ENCODE measurements around the gene ZFP82.
A peak's percentile ranks its signal among the peaks of the same experiment; 100 is the strongest.

Gene ZFP82

DNA sequence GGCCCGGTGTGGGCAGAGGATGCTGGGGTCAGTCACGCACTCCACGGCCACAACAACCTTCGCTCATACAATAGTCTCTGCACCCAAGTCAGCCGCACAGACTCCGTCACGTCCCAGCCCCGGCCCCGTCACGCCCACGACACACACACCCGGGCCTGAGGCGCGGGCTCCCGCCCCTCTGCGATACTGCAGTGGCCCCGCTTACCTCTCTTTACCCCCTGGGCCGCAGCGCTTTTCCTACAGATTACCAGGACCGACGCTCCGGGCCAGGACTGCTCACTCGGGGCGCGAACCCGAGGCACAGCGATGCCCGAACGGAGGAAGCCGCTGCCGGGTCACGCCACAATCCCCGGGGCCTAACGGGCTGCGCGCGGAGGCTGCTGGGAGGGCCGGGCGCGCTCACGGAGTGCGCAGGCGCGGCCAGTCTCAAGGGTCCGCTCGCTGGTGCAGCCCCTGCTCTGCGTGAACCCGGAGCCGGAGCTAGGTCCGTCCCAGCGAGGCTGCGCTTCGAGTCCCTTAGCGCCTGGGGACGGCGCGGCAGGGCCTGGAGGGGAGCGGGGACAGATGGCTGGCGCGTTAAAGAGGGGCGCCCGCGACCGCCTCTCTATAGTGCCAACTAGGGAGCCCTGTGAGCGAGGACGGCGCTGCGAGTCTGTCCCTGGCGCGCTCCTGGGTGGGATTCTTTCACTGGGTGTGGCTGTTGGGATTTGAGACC lies at the start of gene ZFP82:
Gene ZFP82, minus strand, starts transcription at position 358 of the 715 bp plus-strand sequence. CDS start 8,855 bp downstream, outside the sequence.
- peaks cover 50% of the 10 kb centered on the region for H3K36me3 Mint-ChIP-seq (ENCODE audit: low read depth)
- H3K4me1 Mint-ChIP-seq (ENCODE audit: low read depth), result peaks cover 33% of the 10 kb centered on the region
- peak within 1 kb of the TSS; percentile 91 for H3K27ac Mint-ChIP-seq
- peaks cover 24% of the 10 kb centered on the region for H3K9me3 Mint-ChIP-seq
- H3K27me3 Mint-ChIP-seq, result peaks cover 27% of the 10 kb centered on the region
- H3K4me3 Mint-ChIP-seq, result peak within 1 kb of the TSS; percentile 92

DNA sequence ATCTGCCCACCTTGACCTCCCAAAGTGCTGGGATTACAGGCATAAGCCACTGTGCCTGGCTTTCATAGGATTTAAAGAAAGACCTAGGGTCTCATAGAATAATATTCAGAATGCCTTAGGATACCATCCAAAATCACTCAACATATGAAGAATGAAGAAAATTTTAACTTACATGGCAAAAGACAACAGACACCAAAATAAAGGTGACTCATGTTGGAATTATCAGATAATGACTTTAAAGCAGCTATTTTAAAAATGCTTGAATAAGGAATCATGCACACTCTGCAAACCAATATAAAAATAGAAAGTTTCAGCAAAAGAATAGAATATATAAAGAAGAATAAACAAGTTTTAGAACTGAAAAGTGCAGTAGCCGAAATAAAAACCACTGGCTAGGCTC lies 41.6 kb upstream of the ZFP82 start:
- no peak overlapping the region for H3K4me3 Mint-ChIP-seq
- no peak overlapping the region for H3K27ac Mint-ChIP-seq
- no peaks in the 10 kb centered on the region for H3K4me1 Mint-ChIP-seq (ENCODE audit: low read depth)
- H3K36me3 Mint-ChIP-seq (ENCODE audit: low read depth), result peaks cover 71% of the 10 kb centered on the region
- H3K27me3 Mint-ChIP-seq, result no peaks in the 10 kb centered on the region
- H3K9me3 Mint-ChIP-seq, result peaks cover 35% of the 10 kb centered on the region

DNA sequence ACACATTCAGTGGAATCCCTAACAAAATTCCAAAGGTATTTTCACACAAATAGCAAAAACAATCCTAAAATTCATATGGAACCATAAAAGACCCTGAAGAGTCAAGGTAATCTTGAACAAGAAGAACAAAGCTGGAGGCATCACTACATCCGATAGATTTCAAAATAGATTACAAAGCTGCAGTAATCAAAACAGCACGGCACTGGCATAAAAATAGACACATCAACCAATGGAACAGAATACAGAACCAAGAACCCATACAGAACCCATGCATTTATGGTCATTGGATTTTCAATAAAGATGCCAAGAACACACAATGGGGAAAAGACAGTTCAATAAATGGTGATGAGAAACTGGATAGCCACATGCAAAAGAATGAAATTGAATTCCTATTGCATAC lies 38.4 kb upstream of the ZFP82 start:
- Mint-ChIP-seq H3K27ac (no peak overlapping the region), H3K4me3 (no peak overlapping the region), H3K4me1 (ENCODE audit: low read depth) (no peaks in the 10 kb centered on the region), H3K9me3 (peaks cover 47% of the 10 kb centered on the region), H3K27me3 (no peaks in the 10 kb centered on the region), H3K36me3 (ENCODE audit: low read depth) (peaks cover 78% of the 10 kb centered on the region)

DNA sequence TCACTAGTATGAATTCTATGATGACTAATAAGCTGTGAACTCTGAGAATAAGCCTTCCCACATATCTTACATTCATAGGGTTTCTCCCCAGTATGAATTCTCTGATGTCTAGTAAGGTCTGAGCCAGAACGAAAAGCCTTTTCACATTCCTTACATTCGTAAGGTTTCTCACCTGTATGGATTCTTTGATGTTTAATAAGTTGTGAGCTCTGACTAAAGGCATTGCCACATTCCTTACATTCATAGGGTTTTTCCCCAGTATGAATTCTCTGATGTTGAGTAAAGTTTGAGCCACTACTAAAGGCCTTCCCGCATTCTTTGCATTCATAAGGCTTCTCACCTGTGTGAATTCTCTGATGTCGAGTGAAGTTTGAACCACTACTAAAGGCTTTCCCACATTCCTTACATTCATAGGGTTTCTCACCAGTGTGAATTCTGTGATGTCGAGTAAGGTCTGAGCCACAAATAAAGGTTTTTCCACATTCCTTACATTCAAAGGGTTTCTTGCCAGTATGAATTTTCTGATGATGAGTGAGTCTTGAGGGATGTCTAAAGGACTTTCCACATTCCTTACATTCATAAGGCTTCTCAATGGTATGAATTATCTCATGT lies 30.7 kb upstream of the ZFP82 start:
- H3K27ac Mint-ChIP-seq, result no peak overlapping the region
- H3K4me3 Mint-ChIP-seq, result no peak overlapping the region

DNA sequence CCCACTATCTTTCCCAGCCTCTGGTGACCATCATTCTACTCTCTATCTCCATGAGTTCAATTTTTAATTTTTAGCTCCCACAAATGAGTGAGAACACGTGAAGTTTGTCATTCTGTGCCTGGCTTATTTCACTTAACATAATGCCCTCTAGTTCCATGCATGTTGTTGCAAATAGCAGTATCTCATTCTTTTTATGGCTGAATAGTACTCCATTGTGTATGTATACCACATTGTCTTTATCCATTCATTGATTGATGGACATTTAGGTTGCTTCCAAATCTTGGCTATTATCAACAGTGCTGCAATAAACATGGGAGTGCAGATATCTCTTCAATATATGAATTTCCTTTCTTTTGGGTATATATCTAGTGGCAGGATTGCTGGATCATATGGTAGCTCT lies 22.9 kb upstream of the ZFP82 start:
- Mint-ChIP-seq H3K27me3 (no peaks in the 10 kb centered on the region), H3K4me1 (ENCODE audit: low read depth) (no peaks in the 10 kb centered on the region), H3K9me3 (peaks cover 28% of the 10 kb centered on the region), H3K27ac (no peak overlapping the region), H3K4me3 (no peak overlapping the region), H3K36me3 (ENCODE audit: low read depth) (peaks cover 29% of the 10 kb centered on the region)

More for the DNA sequence above, 30.7 kb upstream of the ZFP82 start:
- peaks cover 78% of the 10 kb centered on the region for H3K36me3 Mint-ChIP-seq (ENCODE audit: low read depth)
- no peaks in the 10 kb centered on the region for H3K4me1 Mint-ChIP-seq (ENCODE audit: low read depth)
- H3K9me3 Mint-ChIP-seq, result peaks cover 51% of the 10 kb centered on the region
- no peaks in the 10 kb centered on the region for H3K27me3 Mint-ChIP-seq

DNA sequence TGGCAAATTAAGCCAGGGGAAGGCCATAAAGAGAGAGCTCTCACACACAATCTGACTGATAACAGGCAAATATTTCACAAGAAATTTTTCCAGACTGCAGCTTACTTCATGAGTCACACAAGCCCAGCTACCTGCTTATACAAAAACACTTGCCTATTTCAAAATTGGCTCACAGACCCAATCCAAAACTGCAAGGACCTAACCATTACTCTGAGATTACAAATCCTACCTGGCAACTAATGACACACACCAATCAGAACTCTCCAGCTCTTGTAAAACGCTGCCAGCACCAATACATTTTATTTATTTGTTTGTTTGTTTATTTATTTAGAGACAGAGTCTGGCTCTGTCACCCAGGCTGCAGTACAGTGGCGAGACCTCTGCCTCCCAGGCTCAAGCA lies 18.1 kb upstream of the ZFP82 start:
- peaks cover 31% of the 10 kb centered on the region for H3K9me3 Mint-ChIP-seq
- H3K36me3 Mint-ChIP-seq (ENCODE audit: low read depth), result peaks cover 22% of the 10 kb centered on the region

DNA sequence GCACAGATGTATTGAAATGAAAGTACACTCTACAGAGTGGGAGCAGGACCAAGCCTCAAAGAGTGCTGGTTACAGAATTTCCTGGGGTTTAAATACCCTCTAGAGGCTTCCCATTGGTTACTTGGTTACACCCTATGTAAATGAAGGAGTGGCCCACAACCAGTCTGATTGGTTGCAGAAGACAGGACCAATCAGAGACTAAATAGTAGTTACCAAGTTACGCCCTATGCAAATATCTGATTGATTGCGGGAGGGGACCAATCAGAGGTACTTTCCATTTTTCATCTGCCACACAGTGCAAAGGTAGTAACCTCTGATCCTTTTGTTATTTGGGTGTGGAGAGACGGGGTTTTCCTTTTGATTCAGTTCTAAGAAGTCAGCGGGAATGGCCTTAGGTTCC lies 5.5 kb upstream of the ZFP82 start:
- Mint-ChIP-seq H3K4me3 (no peak overlapping the region), H3K27me3 (peaks cover 47% of the 10 kb centered on the region), H3K4me1 (ENCODE audit: low read depth) (peaks cover 7% of the 10 kb centered on the region), H3K36me3 (ENCODE audit: low read depth) (peaks cover 26% of the 10 kb centered on the region), H3K27ac (no peak overlapping the region), H3K9me3 (peaks cover 33% of the 10 kb centered on the region)

More for the DNA sequence above, 18.1 kb upstream of the ZFP82 start:
- Mint-ChIP-seq H3K27ac (no peak overlapping the region), H3K4me3 (no peak overlapping the region), H3K27me3 (no peaks in the 10 kb centered on the region), H3K4me1 (ENCODE audit: low read depth) (no peaks in the 10 kb centered on the region)

DNA sequence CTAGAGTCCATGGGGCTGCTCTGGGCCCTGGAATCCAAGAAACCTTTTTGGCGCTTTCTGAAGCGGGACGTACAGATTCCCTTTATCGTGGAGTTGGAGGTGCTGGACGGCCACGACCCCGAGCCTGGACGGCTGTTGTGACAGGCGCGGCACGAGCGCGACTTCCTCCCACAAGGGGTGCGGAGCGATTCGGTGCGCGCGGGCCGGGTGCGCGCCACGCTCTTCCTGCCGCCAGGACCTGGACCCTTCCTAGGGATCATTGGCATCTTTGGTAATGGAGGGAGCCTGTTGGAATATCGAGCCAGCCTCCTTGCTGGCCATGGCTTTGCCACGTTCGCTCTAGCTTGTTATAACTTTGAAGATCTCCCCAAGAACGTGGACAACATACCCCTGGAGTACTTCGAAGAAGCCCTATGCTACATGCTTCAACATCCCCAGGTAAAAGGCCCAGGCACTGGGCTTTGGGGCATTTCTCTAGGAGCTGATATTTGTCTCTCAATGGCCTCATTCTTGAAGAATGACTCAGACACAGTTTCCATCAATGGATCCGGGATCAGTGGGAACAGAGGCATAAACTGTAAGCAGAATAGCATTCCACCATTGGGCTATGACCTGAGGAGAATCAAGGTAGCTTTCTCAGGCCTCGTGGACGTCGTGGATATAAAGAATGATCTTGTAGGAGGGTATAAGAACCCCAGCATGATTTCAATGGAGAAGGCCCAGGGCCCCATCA lies 3.5 kb upstream of the ZFP82 start:
- H3K27ac Mint-ChIP-seq, result peak overlapping the region; percentile 36
- H3K4me3 Mint-ChIP-seq, result peak overlapping the region; percentile 23
- peaks cover 35% of the 10 kb centered on the region for H3K9me3 Mint-ChIP-seq
- peaks cover 32% of the 10 kb centered on the region for H3K36me3 Mint-ChIP-seq (ENCODE audit: low read depth)
- H3K4me1 Mint-ChIP-seq (ENCODE audit: low read depth), result peaks cover 26% of the 10 kb centered on the region
- H3K27me3 Mint-ChIP-seq, result peaks cover 44% of the 10 kb centered on the region

DNA sequence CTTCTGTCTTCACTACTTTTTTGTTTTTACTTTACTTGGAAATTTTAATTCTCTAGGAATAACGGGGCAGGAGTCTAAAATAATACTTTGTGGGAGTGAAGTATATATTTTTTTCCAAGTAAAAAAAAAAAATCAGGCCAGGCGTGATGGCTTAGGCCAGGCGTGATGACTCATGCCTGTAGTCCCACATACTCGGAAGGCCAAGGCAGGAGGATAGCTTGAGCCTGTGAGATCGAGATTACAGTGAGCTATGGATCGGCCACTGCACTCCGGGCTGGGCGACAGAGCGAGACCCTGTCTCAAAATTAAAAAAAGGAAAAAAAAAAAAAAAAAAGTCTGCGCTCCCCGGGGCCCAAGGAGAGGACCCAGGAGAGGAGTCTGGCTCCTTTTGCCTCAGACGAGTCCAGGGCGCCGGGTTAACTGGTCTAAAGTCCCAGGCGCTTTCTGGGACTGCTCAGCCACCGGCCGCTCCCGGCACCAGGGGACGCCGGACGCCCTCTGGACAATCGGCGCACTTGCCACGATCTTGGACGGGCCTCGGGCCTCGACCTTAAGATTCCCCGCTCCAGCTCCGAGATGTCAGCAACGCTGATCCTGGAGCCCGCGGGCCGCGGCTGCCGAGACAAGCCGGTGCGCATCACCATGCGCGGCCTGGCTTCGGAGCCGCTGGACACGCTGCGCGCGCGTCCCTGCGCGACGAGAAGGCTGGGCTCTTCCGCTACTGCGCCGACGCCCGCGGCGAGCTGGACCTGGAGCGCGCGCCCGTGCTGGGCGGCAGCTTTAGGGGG lies 2.7 kb upstream of the ZFP82 start:
- Mint-ChIP-seq H3K9me3 (peaks cover 33% of the 10 kb centered on the region), H3K36me3 (ENCODE audit: low read depth) (peaks cover 34% of the 10 kb centered on the region)

DNA sequence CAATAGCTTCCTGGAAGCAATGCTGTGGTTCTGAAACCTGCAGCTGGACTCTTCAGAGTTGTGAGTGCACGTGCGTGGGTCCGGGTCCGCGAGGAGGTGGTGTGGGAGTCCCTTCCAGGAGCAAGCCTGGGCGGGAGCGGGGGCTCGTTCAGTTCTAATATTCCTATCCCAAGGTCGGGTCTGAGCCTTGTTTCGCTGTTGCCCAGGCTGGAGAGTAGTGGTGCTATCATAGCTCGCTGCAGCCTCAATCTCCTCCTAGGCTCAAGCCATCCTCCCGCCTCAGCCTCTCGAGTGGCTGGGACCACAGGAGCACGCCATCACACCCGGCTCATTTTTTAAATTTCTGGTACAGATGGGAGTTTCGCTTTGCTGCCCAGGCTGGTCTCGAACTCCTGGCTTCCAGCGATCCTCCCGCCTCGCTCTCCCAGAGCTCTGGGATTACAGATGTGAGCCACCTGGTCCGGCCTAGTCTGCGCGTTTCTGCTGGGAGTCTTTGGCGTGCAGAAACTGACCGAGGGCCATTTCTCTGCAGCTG lies 625 bp downstream of the ZFP82 start:
- Mint-ChIP-seq H3K27ac (peak overlapping the region; percentile 91), H3K4me3 (peak overlapping the region; percentile 92), H3K9me3 (peaks cover 25% of the 10 kb centered on the region), H3K36me3 (ENCODE audit: low read depth) (peaks cover 56% of the 10 kb centered on the region), H3K27me3 (peaks cover 24% of the 10 kb centered on the region), H3K4me1 (ENCODE audit: low read depth) (peaks cover 33% of the 10 kb centered on the region)

More for the DNA sequence above, 2.7 kb upstream of the ZFP82 start:
- Mint-ChIP-seq H3K4me3 (no peak overlapping the region), H3K27ac (no peak overlapping the region), H3K27me3 (peaks cover 42% of the 10 kb centered on the region), H3K4me1 (ENCODE audit: low read depth) (peaks cover 30% of the 10 kb centered on the region)

DNA sequence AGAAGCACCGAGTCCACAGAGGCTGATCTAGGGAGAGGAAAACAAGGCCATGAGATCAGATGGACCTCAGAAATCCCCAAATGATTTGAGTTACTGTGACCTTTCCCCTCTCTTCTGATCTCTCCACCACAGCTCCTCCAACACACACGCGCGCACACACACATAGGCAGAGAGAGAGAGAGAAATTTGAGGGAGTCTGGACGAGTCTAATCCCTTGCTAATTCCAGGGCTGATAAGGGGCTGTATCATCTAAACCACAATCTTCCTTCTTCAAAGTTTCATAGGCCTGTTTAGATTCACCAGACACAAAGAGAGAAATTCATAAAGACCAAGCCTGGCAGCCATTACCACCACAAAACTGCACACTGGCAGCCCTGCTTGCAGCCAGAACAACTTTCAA lies 8.6 kb downstream of the ZFP82 start:
- no peaks in the 10 kb centered on the region for H3K4me1 Mint-ChIP-seq (ENCODE audit: low read depth)
- H3K9me3 Mint-ChIP-seq, result peaks cover 40% of the 10 kb centered on the region
- no peaks in the 10 kb centered on the region for H3K27me3 Mint-ChIP-seq
- H3K4me3 Mint-ChIP-seq, result no peak overlapping the region
- no peak overlapping the region for H3K27ac Mint-ChIP-seq
- H3K36me3 Mint-ChIP-seq (ENCODE audit: low read depth), result peaks cover 82% of the 10 kb centered on the region

DNA sequence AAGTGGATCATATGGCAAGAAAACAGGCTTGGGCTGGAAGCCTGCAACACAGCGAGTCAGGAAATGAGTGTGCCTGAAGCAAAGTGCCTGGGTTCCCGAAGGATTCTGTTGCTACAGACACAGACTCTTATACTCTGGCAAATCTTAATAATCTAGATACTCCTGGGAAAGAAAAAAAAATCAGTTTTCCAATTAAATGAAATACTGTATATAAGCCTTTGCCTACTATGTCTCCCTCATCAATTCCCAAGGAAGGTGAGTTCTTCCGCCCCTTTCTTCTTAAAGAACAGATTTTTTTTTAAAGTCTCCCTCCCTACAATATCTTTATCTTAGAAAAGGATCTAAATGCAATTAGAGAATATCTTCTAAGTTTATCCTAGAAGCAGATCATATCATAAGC lies 10.3 kb downstream of the ZFP82 start:
- Mint-ChIP-seq H3K36me3 (ENCODE audit: low read depth) (peaks cover 88% of the 10 kb centered on the region), H3K27me3 (no peaks in the 10 kb centered on the region), H3K4me1 (ENCODE audit: low read depth) (no peaks in the 10 kb centered on the region), H3K9me3 (peaks cover 47% of the 10 kb centered on the region), H3K27ac (no peak overlapping the region), H3K4me3 (no peak overlapping the region)

DNA sequence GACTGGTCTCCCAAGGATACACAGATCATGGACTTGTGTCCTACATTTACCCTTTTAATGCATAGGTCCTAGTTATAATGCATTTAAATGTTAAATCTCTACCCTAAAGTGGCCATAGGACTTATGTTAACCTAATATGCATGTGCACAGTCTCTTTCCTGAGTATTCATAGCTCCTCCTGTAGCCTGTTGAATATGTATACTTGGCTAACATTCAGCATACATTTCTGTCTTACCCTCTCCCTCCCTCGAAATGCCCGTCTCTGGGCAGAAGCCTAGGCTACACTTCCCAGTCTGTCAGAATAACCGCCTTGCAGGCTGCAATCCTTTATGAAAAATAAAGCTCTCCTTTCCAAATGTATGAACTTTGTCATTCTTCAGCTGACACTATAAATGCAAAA lies 13.9 kb downstream of the ZFP82 start:
- Mint-ChIP-seq H3K27me3 (no peaks in the 10 kb centered on the region), H3K36me3 (ENCODE audit: low read depth) (peaks cover 91% of the 10 kb centered on the region), H3K27ac (no peak overlapping the region), H3K4me1 (ENCODE audit: low read depth) (peaks cover 9% of the 10 kb centered on the region), H3K4me3 (no peak overlapping the region), H3K9me3 (peaks cover 42% of the 10 kb centered on the region)

DNA sequence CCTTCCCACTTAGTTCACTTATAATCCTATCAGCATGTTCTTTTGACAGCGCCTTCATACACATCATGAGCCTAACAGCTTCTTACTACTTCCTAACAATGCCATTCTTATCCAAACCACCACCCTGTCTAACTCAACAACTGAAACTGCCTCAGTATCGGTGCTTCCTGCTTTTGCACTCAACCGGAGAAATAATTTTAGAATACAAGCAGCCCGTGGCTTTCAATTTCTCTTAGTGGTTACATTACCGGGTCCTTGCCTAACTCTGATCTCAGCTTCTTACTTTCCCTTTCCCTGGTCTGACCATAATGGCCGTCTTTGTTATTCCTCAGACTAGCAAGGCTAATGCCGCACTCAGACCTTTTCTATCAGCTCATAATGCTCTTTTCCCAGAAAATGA lies 17.0 kb downstream of the ZFP82 start:
- Mint-ChIP-seq H3K36me3 (ENCODE audit: low read depth) (peaks cover 89% of the 10 kb centered on the region), H3K9me3 (peaks cover 30% of the 10 kb centered on the region), H3K27ac (peak overlapping the region; percentile 81), H3K4me1 (ENCODE audit: low read depth) (peaks cover 9% of the 10 kb centered on the region), H3K4me3 (peak overlapping the region; percentile 15), H3K27me3 (no peaks in the 10 kb centered on the region)

Measured in stimulated activated naive CD8-positive, alpha-beta T cell treated with anti-CD3 and anti-CD28 coated beads, Interleukin-15, Interleukin-2, amounts not matched to agents 100 ng/mL and 50 ng/mL, for 24 hours (primary cell).